SK-N-SH treated with all-trans-retinoic acid at 6 μM for 48 hours (cell line): Measurements from ENCODE around the gene GTF2A2.

Experiments
- ARNTL ChIP-seq: fragments of 450-650 bp; formaldehyde crosslinking; IDR thresholded peaks from 2 replicates; pipeline ENCODE4 v1.5.0; 2020; ENCODE audit warnings: low read depth, mild to moderate bottlenecking, moderate library complexity, borderline replicate concordance
- BACH2 ChIP-seq: fragments of 250-450 bp; sonication (Bioruptor Pico); IDR thresholded peaks from 2 replicates; pipeline ENCODE4 v1.9.0; 2021; ENCODE audit warnings: mild to moderate bottlenecking, borderline replicate concordance
- CREB5 ChIP-seq: fragments of 250-450 bp; sonication (Bioruptor Pico); IDR thresholded peaks from 2 replicates; pipeline ENCODE4 v1.5.1; 2020; ENCODE audit warnings: low read depth, mild to moderate bottlenecking, moderate library complexity
- CSDC2 ChIP-seq: fragments of 250-450 bp; sonication (Bioruptor Pico); IDR thresholded peaks from 2 replicates; pipeline ENCODE4 v1.5.0; 2020; ENCODE audit warnings: mild to moderate bottlenecking, moderate library complexity
- ESRRG ChIP-seq: fragments of 250-450 bp; sonication (Bioruptor Pico); IDR thresholded peaks from 2 replicates; pipeline ENCODE4 v1.6.1; 2021; ENCODE audit warnings: mild to moderate bottlenecking
- ISL1 ChIP-seq: fragments of 250-450 bp; sonication (Bioruptor Pico); IDR thresholded peaks from 2 replicates; pipeline ENCODE4 v2.1.2; 2022; ENCODE audit warnings: mild to moderate bottlenecking, moderate library complexity
- PATZ1 ChIP-seq: fragments of 250-450 bp; sonication (Bioruptor Pico); IDR thresholded peaks from 2 replicates; pipeline ENCODE4 v1.8.0; 2020; ENCODE audit warnings: mild to moderate bottlenecking, moderate library complexity, borderline replicate concordance
- RARB ChIP-seq: fragments of 250-450 bp; sonication (Bioruptor Pico); IDR thresholded peaks from 2 replicates; pipeline ENCODE4 v1.8.0; 2021; ENCODE audit warnings: mild to moderate bottlenecking, moderate library complexity
- SNAI2 ChIP-seq: fragments of 250-450 bp; sonication (Bioruptor Pico); IDR thresholded peaks from 2 replicates; pipeline ENCODE4 v1.5.0; 2020; ENCODE audit warnings: mild to moderate bottlenecking, moderate library complexity
- TSHZ2 ChIP-seq: fragments of 250-450 bp; sonication (Bioruptor Pico); IDR thresholded peaks from 2 replicates; pipeline ENCODE4 v1.5.0; 2020; ENCODE audit warnings: mild to moderate bottlenecking, moderate library complexity
- ZC3H10 ChIP-seq: fragments of 250-450 bp; sonication (Bioruptor Pico); IDR thresholded peaks from 2 replicates; pipeline ENCODE4 v1.5.1; 2021; ENCODE audit warnings: mild to moderate bottlenecking, moderate library complexity
- ZFP30 ChIP-seq: fragments of 450-650 bp; formaldehyde crosslinking; IDR thresholded peaks from 2 replicates; pipeline ENCODE4 v1.5.0; 2022; ENCODE audit warnings: mild to moderate bottlenecking, moderate library complexity
- ZNF8 ChIP-seq: fragments of 450-650 bp; formaldehyde crosslinking; IDR thresholded peaks from 2 replicates; pipeline ENCODE4 v1.5.0; 2020; ENCODE audit warnings: mild to moderate bottlenecking, moderate library complexity

- TF ChIP-seq BACH2 (no peak), PATZ1 (no peak), ESRRG (CRISPR knock-in tag) (no peak), ZFP30 (CRISPR knock-in tag) (no peak), RARB (no peak), CREB5 (CRISPR knock-in tag) (no peak), CSDC2 (CRISPR knock-in tag) (no peak), TSHZ2 (no peak), SNAI2 (CRISPR knock-in tag) (no peak), ZC3H10 (no peak), ZNF8 (CRISPR knock-in tag) (no peak), ISL1 (no peak), ARNTL (no peak)
Observed at GRCh38 chr15:59696332-59696731, 39.0 kb upstream of the GTF2A2 start.
